Keratinocyte (primary cell): ENCODE measurements around the gene MYADM. TPM values are rescaled to one million over a fixed set of nuclear protein-coding genes. Genes with fewer than 3 reads are reported as not detected.

Experiments used
- DNase-seq: peaks from one replicate; pipeline ENCODE4 v3.0.0-alpha.2; 2011; ENCODE audit warnings: low read depth, missing footprints, low spot score
- FAIRE-seq: peaks from 2 replicates; lab custom pipeline; 2011; peaks lifted over from hg19 to GRCh38; lab: Jason Lieb, UNC
- H2AFZ ChIP-seq: 2 replicates; pipeline ENCODE4 v1.6.0; 2012; ENCODE audit warnings: low read length, control low read depth, inconsistent platforms; ENCODE audit not compliant: control insufficient read depth
- H3K27ac ChIP-seq: 2 replicates; pipeline ENCODE4 v1.5.1; 2011; ENCODE audit warnings: low read length; ENCODE audit not compliant: control insufficient read depth, insufficient read depth
- H3K27me3 ChIP-seq: 3 replicates; pipeline ENCODE4 v1.6.0; 2011; ENCODE audit warnings: low read length; ENCODE audit not compliant: control insufficient read depth, insufficient read depth; ENCODE audit errors: extremely low read depth
- H3K36me3 ChIP-seq, 2 experiments: 2 replicates in 1 of 2; 3 replicates in 1 of 2; pipeline ENCODE4 v1.5.1; 2011; ENCODE audit warnings: low read length in 2 of 2, mild to moderate bottlenecking in 1 of 2; ENCODE audit not compliant: control insufficient read depth in 2 of 2, insufficient read depth in 2 of 2; ENCODE audit errors: extremely low read depth in 1 of 2
- H3K4me1 ChIP-seq: 3 replicates; pipeline ENCODE4 v1.5.1; 2011; ENCODE audit warnings: low read length; ENCODE audit not compliant: control insufficient read depth, insufficient read depth; ENCODE audit errors: extremely low read depth
- H3K4me2 ChIP-seq: 3 replicates; pipeline ENCODE4 v1.6.0; 2011; ENCODE audit warnings: low read depth, low read length; ENCODE audit not compliant: control insufficient read depth, insufficient read depth; ENCODE audit errors: extremely low read depth
- H3K4me3 ChIP-seq, 3 experiments: fragments of 200-600 bp in 1 of 3; sonication (generic) in 1 of 3; 2 replicates in 2 of 3; 3 replicates in 1 of 3; pipeline ENCODE4 v1.5.1; 2011 to 2016; ENCODE audit warnings: low read length in 3 of 3, mild to moderate bottlenecking in 3 of 3, control low read depth in 2 of 3, inconsistent platforms in 1 of 3, low read depth in 1 of 3, mixed read lengths in 1 of 3, mixed run types in 1 of 3, moderate library complexity in 1 of 3; ENCODE audit not compliant: control insufficient read depth in 2 of 3, insufficient read depth in 2 of 3; ENCODE audit errors: extremely low read depth in 1 of 3
- H3K79me2 ChIP-seq: 2 replicates; pipeline ENCODE4 v1.6.0; 2012; ENCODE audit warnings: low read length; ENCODE audit not compliant: control insufficient read depth, insufficient read depth
- H3K9ac ChIP-seq: 3 replicates; pipeline ENCODE4 v1.6.0; 2011; ENCODE audit warnings: low read length; ENCODE audit not compliant: control insufficient read depth, insufficient read depth; ENCODE audit errors: extremely low read depth
- H3K9me1 ChIP-seq: 3 replicates; pipeline ENCODE4 v1.6.0; 2011; ENCODE audit warnings: low read length; ENCODE audit not compliant: control insufficient read depth, insufficient read depth; ENCODE audit errors: extremely low read depth
- H3K9me3 ChIP-seq: 2 replicates; pipeline ENCODE4 v1.5.1; 2012; ENCODE audit warnings: low read depth, low read length; ENCODE audit not compliant: control insufficient read depth
- H4K20me1 ChIP-seq: 3 replicates; pipeline ENCODE4 v1.6.0; 2011; ENCODE audit warnings: low read length; ENCODE audit not compliant: control insufficient read depth, insufficient read depth; ENCODE audit errors: extremely low read depth
- EZH2 ChIP-seq: IDR thresholded peaks from one replicate; pipeline ENCODE4 v1.6.1; 2012; ENCODE audit warnings: inconsistent platforms, mild to moderate bottlenecking, low read length, moderate library complexity
- dilution Hi-C: fragments of 300-500 bp; cut with MboI; formaldehyde crosslinking; loops from one replicate; pipeline ENCODE4 v1.7.0; 2020; ENCODE audit warnings: low sequenced_read_pairs; ENCODE audit not compliant: extremely low pct_ligation_motif_present
- polyA plus RNA-seq, 5 experiments: library from polyadenylated mRNA; depleted of rRNA in 3 of 5; stranded (reverse) in 3 of 5; stranded (forward) in 1 of 5; unstranded in 1 of 5; fragments of >200 nt; gene quantifications; 1 replicate in 1 of 5; 2 replicates in 3 of 5; 3 replicates in 1 of 5; pipeline versions ENCODE4 v1.2.1 to v1.2.3, GENCODE V29; 2011 to 2012; ENCODE audit warnings: missing spikeins in 2 of 5, low read depth in 1 of 5, low replicate concordance in 1 of 5
- TF ChIP-seq, protein P1 (sequence below), 3 experiments: IDR thresholded peaks in 1 of 3; conservative IDR thresholded peaks in 1 of 3; optimal IDR thresholded peaks in 1 of 3; 2 replicates in 2 of 3; 3 replicates in 1 of 3; pipeline versions ENCODE3 to v1.5.1; 2011; ENCODE audit warnings: low read length in 3 of 3, mild to moderate bottlenecking in 3 of 3, moderate library complexity in 2 of 3, control low read depth in 1 of 3, inconsistent platforms in 1 of 3; ENCODE audit not compliant: insufficient read depth in 2 of 3; ENCODE audit errors: extremely low read depth in 1 of 3

MYADM gene
- polyA plus RNA-seq, 1 donor (not counting 4 experiments of a cell fraction or from before 2014, with no cell fraction given) = 16.8 TPM

- no peaks in the 10 kb centered on the region for H3K9me1 ChIP-seq
- no peak for TF ChIP-seq EZH2
- TF ChIP-seq, protein P1, sequence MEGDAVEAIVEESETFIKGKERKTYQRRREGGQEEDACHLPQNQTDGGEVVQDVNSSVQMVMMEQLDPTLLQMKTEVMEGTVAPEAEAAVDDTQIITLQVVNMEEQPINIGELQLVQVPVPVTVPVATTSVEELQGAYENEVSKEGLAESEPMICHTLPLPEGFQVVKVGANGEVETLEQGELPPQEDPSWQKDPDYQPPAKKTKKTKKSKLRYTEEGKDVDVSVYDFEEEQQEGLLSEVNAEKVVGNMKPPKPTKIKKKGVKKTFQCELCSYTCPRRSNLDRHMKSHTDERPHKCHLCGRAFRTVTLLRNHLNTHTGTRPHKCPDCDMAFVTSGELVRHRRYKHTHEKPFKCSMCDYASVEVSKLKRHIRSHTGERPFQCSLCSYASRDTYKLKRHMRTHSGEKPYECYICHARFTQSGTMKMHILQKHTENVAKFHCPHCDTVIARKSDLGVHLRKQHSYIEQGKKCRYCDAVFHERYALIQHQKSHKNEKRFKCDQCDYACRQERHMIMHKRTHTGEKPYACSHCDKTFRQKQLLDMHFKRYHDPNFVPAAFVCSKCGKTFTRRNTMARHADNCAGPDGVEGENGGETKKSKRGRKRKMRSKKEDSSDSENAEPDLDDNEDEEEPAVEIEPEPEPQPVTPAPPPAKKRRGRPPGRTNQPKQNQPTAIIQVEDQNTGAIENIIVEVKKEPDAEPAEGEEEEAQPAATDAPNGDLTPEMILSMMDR (optimal IDR thresholded peaks at IDR 0.05 in 1 of 3, IDR thresholded peaks at IDR 0.05 in 1 of 3, conservative IDR thresholded peaks at IDR 0.05 in 1 of 3; ENCODE audit: extremely low read depth in 1 of 3, insufficient read depth in 2 of 3, low read length in 3 of 3) = no peak
- no peak within 1 kb of the TSS for H2AFZ ChIP-seq
- H3K27ac ChIP-seq = no peak within 1 kb of the TSS
- H4K20me1 ChIP-seq = no peaks in the 10 kb centered on the region
- dilution Hi-C loops = no loop called here
- H3K4me3 ChIP-seq = no peak within 1 kb of the TSS
- H3K9me3 ChIP-seq = no peaks in the 10 kb centered on the region
- H3K4me2 ChIP-seq = no peak within 1 kb of the TSS
- no peaks in the 10 kb centered on the region for H3K27me3 ChIP-seq
- DNase-seq (no peak), FAIRE-seq (no peak)
- no peaks in the 10 kb centered on the region for H3K79me2 ChIP-seq
- H3K4me1 ChIP-seq = no peaks in the 10 kb centered on the region
- no peak within 1 kb of the TSS for H3K9ac ChIP-seq
- H3K36me3 ChIP-seq = no peaks in the 10 kb centered on the region
Measured at GRCh38 chr19:53824134-53824611, 43.5 kb upstream of the MYADM start, which contains the start of gene NLRP12. TSS of gene NLRP12 (minus strand) at chr19:53824314. CDS start at chr19:53824174, 140 bp downstream.

- Histone ChIP-seq H3K27ac (no peak overlapping the region), H3K27me3 (no peaks in the 10 kb centered on the region), H3K4me1 (no peaks in the 10 kb centered on the region), H3K9me1 (no peaks in the 10 kb centered on the region), H3K4me2 (no peak overlapping the region), H3K36me3 (no peaks in the 10 kb centered on the region), H3K79me2 (no peaks in the 10 kb centered on the region), H3K4me3 (no peak overlapping the region), H4K20me1 (no peaks in the 10 kb centered on the region), H2AFZ (no peak overlapping the region), H3K9me3 (no peaks in the 10 kb centered on the region), H3K9ac (no peak overlapping the region)
- FAIRE-seq = no peak
- DNase-seq = no peak
- TF ChIP-seq, protein P1 (optimal IDR thresholded peaks at IDR 0.05 in 1 of 3, IDR thresholded peaks at IDR 0.05 in 1 of 3, conservative IDR thresholded peaks at IDR 0.05 in 1 of 3; ENCODE audit: extremely low read depth in 1 of 3, insufficient read depth in 2 of 3, low read length in 3 of 3) = no peak
- TF ChIP-seq EZH2 = no peak
- dilution Hi-C loops = no loop called here
Measured at GRCh38 chr19:53826876-53827275, 40.8 kb upstream of the MYADM start.
